Tibial nerve (tissue), 4 donors: ENCODE results near the gene NUP93.

Experiments used
- CTCF ChIP-seq, 5 experiments: fragments of 200-600 bp in 3 of 5; fragments of 450-650 bp in 2 of 5; sonication (generic) in 3 of 5; IDR thresholded peaks; one replicate each; pipeline ENCODE4 v1.5.1; 2016 to 2019; ENCODE audit warnings: antibody characterized with exemption in 5 of 5, mild to moderate bottlenecking in 3 of 5, moderate library complexity in 2 of 5
- EP300 ChIP-seq, 2 donors: sonication (generic); formaldehyde crosslinking; IDR thresholded peaks; one replicate each; pipeline ENCODE4 v1.6.1; 2017; ENCODE audit warnings: antibody characterized with exemption in 2 of 2, mild to moderate bottlenecking in 1 of 2
- POLR2A ChIP-seq, 2 donors: fragments of 450-650 bp; IDR thresholded peaks; one replicate each; pipeline ENCODE4 v1.6.1; 2017; ENCODE audit warnings: antibody characterized with exemption in 2 of 2, mild to moderate bottlenecking in 2 of 2, moderate library complexity in 2 of 2

GRCh38 chr16:56758432-56758831 is 28.5 kb downstream of the NUP93 start:
- TF ChIP-seq CTCF (IDR thresholded peaks at IDR 0.05) (no peak), POLR2A (IDR thresholded peaks at IDR 0.05) (no peak), EP300 (IDR thresholded peaks at IDR 0.05) (no peak)
